22Rv1 (cell line): Measurements from ENCODE around the gene FGFBP1.
"Not testable (repeated sequence)": the region's sequence is repeated elsewhere in the genome, so short reads cannot be mapped to it uniquely, and the experiment has no call there.

Source experiments
- H3K27ac ChIP-seq: fragments of 450-650 bp; 2 replicates; pipeline ENCODE4 v1.5.1; 2017
- ZFX ChIP-seq: fragments of 450-650 bp; IDR thresholded peaks from 2 replicates; pipeline ENCODE4 v1.6.1; 2017; ENCODE audit warnings: antibody characterized with exemption, borderline replicate concordance
- TF ChIP-seq, protein P1 (sequence below): fragments of 450-650 bp; IDR thresholded peaks from 2 replicates; pipeline ENCODE4 v1.5.1; 2017; ENCODE audit warnings: mild to moderate bottlenecking

The FGFBP1 gene

DNA sequence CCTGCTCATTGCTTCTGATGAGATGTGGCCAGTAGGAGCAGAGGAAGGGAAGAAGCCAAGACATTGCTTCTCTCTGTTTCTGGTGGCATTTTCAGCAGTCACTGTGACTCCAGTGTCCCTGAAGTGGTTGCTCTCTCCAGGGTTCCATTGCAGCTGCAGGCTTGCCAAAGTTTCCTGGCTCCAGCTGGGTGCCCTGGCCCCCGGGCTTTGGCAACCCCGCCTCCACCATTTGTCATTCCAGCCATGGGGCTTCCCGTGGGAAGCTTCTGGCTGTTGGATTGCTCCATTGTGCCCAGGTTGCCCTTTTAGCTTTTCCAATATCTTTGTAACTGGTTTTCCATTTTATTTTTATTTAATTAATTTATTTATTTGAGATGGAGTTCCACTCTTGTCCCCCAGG, 12.7 kb downstream of the FGFBP1 start:
- TF ChIP-seq, protein P1, sequence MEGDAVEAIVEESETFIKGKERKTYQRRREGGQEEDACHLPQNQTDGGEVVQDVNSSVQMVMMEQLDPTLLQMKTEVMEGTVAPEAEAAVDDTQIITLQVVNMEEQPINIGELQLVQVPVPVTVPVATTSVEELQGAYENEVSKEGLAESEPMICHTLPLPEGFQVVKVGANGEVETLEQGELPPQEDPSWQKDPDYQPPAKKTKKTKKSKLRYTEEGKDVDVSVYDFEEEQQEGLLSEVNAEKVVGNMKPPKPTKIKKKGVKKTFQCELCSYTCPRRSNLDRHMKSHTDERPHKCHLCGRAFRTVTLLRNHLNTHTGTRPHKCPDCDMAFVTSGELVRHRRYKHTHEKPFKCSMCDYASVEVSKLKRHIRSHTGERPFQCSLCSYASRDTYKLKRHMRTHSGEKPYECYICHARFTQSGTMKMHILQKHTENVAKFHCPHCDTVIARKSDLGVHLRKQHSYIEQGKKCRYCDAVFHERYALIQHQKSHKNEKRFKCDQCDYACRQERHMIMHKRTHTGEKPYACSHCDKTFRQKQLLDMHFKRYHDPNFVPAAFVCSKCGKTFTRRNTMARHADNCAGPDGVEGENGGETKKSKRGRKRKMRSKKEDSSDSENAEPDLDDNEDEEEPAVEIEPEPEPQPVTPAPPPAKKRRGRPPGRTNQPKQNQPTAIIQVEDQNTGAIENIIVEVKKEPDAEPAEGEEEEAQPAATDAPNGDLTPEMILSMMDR, result no peak
- TF ChIP-seq ZFX, result no peak
- H3K27ac ChIP-seq, result no peak overlapping the region

DNA sequence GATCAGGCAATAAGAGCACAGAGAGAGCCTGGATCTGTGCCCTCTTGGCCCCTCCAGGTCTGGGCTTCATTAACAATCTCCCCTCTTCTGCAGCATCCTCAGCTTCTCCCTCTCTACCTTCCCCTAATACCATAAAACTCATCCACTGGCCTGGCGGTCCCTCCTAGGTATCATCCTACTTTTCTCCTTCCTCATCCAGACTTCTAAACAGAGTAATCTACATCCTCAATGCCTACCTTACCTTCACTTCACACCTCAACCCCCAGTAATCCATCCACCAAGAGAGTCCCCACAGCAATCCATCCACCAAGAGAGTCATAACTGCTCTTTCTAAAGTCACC, 17.0 kb downstream of the FGFBP1 start:
- TF ChIP-seq ZFX, result no peak
- TF ChIP-seq, protein P1, result no peak
- no peak overlapping the region for H3K27ac ChIP-seq

DNA sequence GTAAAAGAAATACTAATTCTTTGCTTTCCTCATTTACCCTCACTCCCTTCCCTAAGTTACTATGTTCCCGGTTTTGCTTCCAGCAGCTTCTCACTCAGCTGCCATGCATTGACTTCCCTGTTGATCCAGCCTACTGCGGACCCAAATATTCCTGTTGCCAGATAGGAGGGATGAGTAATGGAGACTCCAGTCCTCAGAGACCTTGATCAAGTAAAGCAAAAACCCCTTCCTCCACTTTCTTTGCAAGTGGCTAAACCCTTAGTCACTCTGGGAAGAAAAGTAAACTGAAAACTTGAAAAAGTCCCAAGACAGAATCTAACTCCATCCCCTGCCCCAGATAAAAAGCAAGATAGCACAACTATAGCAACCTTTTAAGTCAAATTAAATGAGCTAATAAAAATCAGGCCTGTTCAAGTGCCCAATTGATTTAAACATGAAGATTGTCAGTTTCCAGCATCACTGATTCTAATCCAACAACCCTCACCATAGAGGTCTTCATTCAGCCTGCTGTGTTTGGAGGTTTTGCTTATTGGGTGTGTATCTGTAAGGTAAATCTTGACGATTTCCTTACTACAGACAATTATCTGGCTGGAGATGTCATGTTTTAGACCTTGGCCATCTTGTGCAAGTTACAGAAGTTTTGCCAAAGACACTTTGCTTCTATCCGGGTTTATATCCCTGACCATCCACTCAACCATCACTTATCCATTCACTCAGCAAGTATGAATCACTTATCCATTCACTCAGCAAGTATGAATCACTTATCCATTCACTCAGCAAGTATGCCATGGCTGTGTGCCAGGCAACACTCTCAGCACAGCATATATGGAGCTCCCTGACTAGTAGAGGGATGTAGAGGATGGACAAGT, 17.6 kb downstream of the FGFBP1 start:
- no peak overlapping the region for H3K27ac ChIP-seq
- TF ChIP-seq, protein P1, result no peak
- TF ChIP-seq ZFX, result no peak

DNA sequence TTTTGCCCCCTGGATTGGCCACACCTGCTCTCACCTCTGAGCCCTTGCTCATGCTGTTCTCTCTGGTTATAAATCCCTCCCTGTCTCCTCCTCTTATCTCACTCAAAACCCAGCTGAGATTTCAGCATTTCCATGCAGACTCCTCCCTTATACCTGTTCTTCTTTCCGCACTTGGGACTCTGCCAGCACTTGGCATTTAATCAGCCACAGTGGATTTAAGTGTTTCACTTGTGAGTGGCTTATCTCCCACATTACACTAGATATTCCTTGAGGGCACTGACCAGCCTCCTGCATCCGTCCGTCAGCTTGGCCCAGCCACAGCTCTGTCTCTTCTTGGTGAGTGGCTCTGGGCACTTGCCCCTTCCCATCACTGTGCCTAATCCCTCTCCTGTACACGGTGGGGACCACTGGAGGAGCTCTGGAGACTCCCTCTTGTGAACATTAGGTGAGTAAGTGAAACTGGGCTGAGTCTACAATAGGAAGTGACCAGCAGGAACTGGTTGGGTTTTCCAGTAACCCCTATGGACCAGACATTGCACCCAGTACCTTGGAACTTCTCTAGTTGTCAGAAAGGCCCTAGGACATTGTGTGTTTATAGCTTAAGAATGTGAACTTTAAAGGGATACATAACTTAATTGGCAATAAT, 19.9 kb downstream of the FGFBP1 start:
- H3K27ac ChIP-seq, result no peak overlapping the region
- TF ChIP-seq, protein P1, result no peak
- no peak for TF ChIP-seq ZFX

DNA sequence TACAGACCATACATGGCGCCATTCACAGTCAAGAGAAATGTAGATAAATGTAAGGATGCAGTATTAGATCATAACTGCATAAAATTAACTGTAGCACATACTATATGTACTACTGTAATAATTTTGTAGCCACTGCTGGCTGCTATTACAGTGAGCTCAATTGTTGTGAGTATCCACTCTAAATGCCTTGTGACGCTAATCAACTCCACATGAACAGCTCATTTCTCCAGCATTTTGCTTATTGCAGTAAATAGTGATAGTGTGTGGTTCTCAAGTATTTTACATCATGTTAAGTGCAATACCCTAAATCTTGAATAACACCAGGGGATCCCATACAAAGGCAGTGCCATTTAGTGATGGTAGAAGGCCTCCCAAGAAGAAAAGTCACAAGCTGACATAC, 21.2 kb downstream of the FGFBP1 start:
- TF ChIP-seq, protein P1, result no peak
- TF ChIP-seq ZFX, result no peak
- H3K27ac ChIP-seq, result no peak overlapping the region

DNA sequence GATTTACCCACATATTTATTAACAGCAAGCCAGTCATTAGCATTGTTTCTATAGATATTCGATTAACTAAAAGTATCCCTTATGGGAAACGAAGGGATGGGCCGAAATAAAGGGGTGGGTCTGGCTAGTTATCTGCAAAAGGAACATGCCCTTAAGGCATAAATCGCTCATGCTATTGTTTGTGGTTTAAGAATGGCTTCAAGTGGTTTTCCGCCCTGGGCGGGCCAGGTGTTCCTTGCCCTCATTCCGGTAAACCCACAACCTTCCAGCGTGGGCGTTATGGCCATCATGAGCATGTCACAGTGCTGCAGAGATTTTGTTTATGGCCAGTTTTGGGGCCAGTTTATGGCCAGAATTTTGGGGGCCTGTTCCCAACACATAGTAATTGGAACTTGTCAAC, 22.2 kb downstream of the FGFBP1 start:
- not testable (repeated sequence) for H3K27ac ChIP-seq

DNA sequence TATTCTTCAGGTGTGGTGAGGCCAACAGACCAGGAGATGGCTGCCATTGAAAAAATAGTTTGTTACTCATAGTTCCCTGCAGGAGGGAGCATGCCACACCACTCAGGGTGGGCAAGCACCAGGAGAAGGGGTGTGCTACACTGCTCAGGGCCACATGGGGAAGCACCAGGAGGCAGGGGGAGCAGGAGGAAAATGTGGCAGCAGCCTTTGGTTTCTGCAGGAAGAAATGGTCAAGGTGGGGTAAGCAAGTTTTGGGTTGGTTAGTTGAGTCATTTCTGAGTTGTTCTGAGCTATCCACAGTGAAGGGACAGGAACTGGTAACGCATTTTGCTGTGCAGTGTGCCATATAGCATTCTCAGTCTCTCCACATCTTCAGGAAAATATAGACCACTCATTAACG, 23.8 kb downstream of the FGFBP1 start:
- TF ChIP-seq, protein P1, result no peak
- no peak for TF ChIP-seq ZFX
- no peak overlapping the region for H3K27ac ChIP-seq
